Sigmoid colon (tissue), 3 donors: ENCODE results near the gene KIF26B.

Experiments
- CTCF ChIP-seq, 4 experiments: fragments of 450-650 bp in 3 of 4; fragments of 200-600 bp in 1 of 4; IDR thresholded peaks; one replicate each; pipeline ENCODE4 v1.5.1; 2016 to 2019; ENCODE audit warnings: antibody characterized with exemption in 4 of 4, mild to moderate bottlenecking in 3 of 4, moderate library complexity in 2 of 4
- POLR2A ChIP-seq, 2 donors: fragments of 450-650 bp; IDR thresholded peaks; one replicate each; pipeline ENCODE4 v1.6.1; 2016; ENCODE audit warnings: antibody characterized with exemption in 2 of 2, mild to moderate bottlenecking in 2 of 2, moderate library complexity in 2 of 2

GRCh38 chr1:245651093-245651492 lies 496.3 kb downstream of the KIF26B start:
- TF ChIP-seq POLR2A (IDR thresholded peaks at IDR 0.05) (no peak), CTCF (IDR thresholded peaks at IDR 0.05) (no peak)
